ENCODE measurements around the gene ZNF808. TPM values are rescaled to one million over a fixed set of nuclear protein-coding genes. Genes with fewer than 3 reads are reported as not detected.
A peak's percentile ranks its signal among the peaks of the same experiment; 100 is the strongest.
"Not testable (repeated sequence)": the region's sequence is repeated elsewhere in the genome, so short reads cannot be mapped to it uniquely, and the experiment has no call there.

Gene ZNF808
- total RNA-seq, 2 donors from 2014 or later: 17.4 to 17.8 TPM

DNA sequence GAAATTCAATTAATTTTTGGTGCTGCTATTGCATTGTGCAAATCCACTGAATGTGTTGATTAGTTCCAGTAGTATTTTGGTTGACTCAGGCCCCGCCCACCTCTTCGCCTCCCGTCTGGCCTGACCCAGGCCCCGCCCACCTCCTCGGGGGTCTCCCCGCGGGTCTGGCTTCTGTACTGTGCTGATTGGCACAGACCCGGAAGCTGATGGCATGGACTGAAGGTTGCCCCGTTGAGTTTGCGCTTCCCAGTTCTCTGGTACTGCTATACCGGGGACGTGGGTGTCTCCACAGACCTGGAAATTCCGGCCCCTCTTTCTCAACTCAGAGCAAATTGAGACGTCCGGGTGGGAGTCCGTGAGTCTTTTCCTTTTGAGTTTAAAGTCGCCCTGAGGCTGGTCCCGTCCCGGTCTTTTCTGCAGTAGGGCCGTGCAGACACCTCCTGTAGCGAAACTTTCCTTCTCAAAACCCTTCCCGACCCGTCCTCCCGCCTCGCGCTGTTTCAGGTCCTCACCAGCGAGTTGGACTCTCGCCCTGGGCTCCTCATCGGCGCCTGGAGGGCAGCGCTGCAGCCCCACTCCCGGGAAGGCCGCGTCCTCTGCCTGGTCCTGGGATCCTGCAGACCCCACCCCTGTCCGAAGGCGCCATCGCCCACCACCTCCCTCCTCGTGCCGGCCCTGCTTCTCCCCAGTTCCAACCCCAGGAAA is 57.4 kb downstream of the ZNF808 start:
- intact Hi-C loops (cut with DNase I): no loop called here

DNA sequence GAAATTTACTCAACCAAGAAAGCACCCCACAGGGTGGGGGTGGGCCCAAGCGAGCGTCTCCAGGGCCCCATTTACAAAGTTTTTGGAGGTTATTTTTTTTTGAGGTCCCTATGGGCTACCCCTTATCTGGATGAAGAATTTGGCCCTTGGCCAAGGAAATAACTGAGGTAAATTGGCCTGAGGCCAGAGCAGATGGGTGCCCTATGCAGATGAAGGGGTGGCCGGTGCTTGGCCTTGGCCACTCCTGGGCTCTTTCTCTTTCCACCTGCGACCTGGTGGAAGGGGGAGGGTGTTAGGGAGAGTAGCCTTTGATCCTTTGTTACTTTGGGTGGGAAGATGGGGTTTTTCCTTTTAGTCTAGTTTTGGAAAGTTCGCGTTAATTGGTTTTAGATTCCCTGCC is 58.1 kb downstream of the ZNF808 start:
- DNase-seq (ENCODE audit: low spot score): no peak
- intact Hi-C loops (cut with DNase I): no loop called here

More for the DNA sequence above, 57.4 kb downstream of the ZNF808 start:
- no peak for DNase-seq (ENCODE audit: low spot score)

DNA sequence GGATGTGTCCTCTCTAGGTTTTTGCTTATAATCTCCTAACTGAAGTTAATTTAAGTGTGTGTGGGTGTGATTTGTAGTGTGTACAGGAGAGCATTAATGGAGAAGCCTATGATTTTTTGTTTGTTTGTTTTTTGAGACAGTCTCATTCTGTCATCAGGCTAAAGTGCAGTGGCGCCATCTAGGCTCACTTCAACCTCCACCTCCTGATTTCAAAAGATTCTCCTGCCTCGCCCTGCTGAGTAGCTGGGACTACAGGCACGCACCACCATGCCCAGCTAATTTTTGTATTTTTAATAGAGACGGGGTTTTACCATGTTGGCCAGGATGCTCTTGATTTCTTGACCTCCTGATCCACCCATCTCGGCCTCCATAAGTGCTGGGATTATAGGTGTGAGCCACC is 63.3 kb downstream of the ZNF808 start:
- intact Hi-C loops (cut with DNase I): no loop called here
- DNase-seq (ENCODE audit: low spot score): no peak

DNA sequence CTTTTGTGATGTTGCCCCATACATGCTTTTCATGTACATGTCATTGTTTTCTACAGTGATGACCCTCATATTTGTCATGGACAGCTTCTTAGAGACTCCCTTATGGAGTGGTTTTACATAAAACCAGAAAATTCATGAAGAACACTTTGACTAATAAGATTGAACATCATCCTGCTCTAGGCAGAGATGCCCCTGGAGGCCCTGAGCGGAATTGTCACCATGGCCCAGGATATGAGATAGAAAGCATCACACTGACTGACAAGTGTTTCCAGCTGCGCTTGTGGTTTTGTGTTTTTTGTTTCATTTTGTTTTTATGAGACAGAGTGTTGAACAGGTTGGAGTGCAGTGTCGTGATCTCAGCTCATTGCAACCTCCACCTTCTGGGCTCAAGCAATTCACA is 64.8 kb downstream of the ZNF808 start:
- DNase-seq (ENCODE audit: low spot score): no peak
- intact Hi-C loops (cut with DNase I): no loop called here

DNA sequence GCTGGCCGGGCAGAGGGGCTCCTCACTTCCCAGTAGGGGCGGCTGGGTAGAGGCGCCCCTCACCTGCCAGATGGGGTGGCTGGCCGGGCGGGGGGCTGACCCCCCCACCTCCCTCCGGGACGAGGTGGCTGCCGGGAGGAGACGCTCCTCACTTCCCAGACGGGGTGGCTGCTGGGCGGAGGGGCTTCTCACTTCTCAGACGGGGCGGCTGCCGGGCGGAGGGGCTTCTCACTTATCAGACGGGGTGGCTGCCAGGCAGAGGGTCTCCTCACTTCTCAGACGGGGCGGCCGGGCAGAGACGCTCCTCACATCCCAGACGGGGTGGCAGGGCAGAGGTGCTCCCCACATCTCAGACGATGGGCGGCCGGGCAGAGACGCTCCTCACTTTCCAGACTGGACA is 66.0 kb downstream of the ZNF808 start:
- intact Hi-C loops (cut with DNase I); DNase-seq (ENCODE audit: low spot score): not testable (repeated sequence)

DNA sequence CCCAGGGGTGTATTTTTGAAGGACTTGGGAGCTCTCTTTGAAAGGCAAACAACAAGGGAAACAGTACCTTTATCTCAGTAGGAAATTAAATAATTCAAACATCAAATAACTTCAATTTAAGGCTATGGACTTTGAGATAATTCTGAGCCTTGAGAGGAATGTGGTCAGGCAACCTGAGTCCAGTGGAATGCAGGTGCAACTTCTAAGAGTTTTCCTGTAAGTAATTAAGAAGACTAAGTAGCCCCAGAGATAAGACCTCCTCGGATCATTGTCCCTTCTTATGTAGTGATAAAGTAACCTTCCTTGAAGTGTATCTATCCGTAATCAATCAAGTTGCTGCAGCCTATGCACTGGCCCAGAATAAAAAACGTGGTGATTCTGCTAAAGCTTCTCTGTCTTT is 71.8 kb downstream of the ZNF808 start:
- intact Hi-C loops (cut with DNase I): no loop called here
- DNase-seq (ENCODE audit: low spot score): no peak

DNA sequence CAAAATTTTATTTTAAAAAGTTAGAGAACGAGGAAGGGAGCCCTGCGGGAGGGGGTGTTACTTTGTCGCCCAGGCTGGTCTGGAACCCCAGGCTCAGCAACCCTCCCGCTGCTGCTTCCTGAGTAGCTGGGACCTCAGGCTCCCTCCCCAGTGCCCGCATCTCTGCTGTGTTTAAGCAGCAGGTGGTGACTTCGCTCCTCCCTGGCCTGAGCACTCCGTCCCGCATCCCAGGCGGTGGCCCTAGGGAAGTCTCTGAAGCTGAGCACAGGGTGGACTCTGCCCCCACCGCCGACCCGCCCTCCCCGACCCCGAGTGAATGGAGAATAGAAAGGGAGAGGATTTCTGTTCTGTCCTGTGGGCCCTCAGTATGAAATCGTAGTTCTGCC is 73.2 kb downstream of the ZNF808 start:
- no peak for DNase-seq (ENCODE audit: low spot score)
- intact Hi-C loops (cut with DNase I): no loop called here

DNA sequence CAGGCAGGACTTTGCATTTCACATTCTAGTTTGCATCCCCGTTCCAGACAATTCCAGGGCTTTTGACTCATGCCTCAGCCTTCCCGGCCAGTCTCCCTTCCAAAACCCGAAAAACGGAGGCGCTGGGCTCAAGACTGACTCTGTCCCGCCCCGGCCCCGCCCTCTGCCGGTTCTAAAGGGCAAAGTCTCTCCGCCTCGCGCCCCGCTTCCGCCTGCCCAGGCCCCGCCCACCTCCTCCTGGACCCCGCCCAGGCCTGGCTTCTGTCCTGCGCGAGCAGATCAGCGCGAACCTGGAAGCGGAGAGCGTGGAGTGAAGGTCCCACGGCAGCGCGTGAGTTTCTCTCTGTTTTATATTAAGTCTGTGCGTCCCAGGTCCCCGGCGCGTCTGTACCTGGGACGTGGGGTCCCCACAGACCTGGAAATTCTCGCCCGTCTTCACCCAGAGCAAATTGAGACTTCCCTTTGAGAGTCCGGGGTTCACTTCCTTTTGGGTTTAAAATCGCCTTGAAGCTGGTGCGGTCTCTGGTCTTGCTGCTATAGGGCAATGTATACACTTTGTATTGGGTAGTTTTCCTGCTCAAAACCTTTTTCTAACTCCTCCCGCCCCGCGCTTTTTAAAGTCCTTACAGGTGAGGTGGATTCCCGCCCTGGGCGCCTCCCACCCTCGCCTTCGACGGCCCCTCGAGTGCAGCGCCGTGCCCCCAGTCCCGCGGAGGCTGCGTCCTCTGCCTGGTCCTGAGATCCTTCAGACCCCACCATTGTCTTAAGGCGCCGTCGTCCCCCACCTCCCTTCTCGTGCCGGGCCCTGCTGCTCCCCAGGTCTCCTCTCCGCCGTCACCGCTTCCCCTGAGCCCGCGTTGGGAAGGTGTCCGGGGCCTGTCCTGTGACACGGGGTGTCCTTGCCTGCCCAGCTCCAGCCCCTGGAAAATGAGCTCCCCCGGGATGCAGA is 73.8 kb downstream of the ZNF808 start:
- intact Hi-C loops (cut with DNase I): no loop called here
- DNase-seq (ENCODE audit: low spot score): peak; percentile 99

DNA sequence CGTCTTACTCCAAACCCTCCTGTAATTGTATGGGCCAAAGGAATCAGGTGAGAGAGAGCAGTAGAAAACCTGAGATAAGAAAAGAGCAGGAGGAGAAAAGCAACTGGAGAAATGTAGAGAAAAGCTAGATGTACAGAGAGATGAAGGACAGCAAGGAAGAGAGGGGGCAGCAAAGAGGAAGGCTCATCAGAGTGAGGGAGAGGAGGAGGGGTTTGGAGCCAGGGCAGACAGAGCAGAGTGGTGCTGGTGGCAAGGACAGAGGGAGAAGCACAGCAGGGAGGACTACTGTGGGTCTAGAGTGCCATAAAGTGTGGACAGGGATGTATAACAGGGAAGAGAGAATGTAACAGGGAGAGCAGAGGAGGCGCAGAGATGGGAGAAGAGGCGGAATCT is 74.5 kb downstream of the ZNF808 start:
- intact Hi-C loops (cut with DNase I); DNase-seq (ENCODE audit: low spot score): not testable (repeated sequence)

DNA sequence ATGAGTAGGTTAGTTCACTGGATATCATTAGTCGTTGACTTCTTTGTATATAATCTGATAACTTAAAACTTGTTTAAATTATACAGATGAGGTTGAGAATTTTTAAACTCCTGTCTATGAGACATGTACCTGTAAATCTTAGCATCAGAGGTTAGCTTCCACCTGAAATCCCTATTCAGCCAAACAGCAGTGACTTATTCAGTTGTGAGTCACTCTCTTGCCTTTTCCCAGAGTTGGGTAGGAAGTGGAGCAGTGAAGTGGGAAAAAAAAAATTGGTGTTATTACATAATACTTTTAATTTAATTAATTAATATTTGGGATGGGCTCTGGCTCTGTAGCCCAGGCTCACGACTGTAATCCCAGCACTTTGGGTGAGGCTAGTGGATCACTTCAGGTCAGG is 75.5 kb downstream of the ZNF808 start:
- intact Hi-C loops (cut with DNase I): no loop called here
- no peak for DNase-seq (ENCODE audit: low spot score)

DNA sequence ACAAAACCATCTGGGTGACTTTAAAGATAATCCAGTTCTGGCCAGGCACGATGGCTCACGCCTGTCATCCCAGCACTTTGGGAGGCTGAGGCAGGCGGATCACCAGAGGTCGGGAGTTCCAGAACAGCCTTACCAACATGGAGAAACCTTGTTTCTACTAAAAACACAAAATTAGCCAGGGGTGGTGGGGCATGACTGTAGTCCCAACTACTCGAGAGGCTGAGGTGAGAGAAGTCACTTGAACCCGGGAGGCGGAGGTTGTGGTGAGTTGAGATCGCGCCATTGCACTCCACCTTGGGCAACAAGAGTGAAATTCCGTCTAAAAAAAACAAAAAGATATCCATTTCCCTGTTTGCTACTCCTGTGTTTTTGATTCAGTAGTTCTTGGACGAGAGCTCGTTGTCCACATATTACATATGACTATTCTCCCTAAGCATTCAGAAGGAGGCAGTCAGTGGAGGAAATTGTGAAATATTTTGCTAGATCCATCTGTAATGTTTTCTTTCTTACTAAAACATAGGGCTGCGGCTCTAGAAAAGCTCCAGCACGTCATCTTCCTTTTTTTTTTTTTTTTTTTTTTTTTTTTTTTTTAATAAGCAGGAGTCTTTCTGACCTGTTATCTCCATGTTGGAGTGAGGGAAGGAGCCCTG is 76.2 kb downstream of the ZNF808 start:
- DNase-seq (ENCODE audit: low spot score): no peak

More for the DNA sequence above, 76.2 kb downstream of the ZNF808 start:
- intact Hi-C loops (cut with DNase I): no loop called here

Other genes starting within 250 kb of the ZNF808 start
- 10 to 100 TPM; 10.9 to 12.4 TPM for gene ZNF480, start 230.5 kb upstream of the ZNF808 start, total RNA-seq
- gene ZNF610, start 191.4 kb upstream of the ZNF808 start, total RNA-seq: 1 to 10 TPM in 1 of 2 donors, under 1 TPM in 1; 0.76 to 1.1 TPM
- 10 to 100 TPM; 20.3 to 29.1 TPM for gene ZNF880, start 157.7 kb upstream of the ZNF808 start, total RNA-seq
- gene ZNF528, start 129.8 kb upstream of the ZNF808 start, total RNA-seq: 10 to 100 TPM; 15.9 to 24.8 TPM
- under 1 TPM in 1 of 2 donors, not detected in 1; 0.14 TPM for gene ZNF534, start 98.5 kb upstream of the ZNF808 start, total RNA-seq
- gene ZNF578, start 74.1 kb upstream of the ZNF808 start, total RNA-seq: 1 to 10 TPM; 3.1 to 3.7 TPM
- gene ZNF701, start 42.6 kb downstream of the ZNF808 start, total RNA-seq: 10 to 100 TPM; 11.3 to 16.0 TPM
- gene ZNF83, start 110.7 kb downstream of the ZNF808 start, total RNA-seq: 10 to 100 TPM; 40.2 to 44.6 TPM
- gene ZNF611, start 207.4 kb downstream of the ZNF808 start, total RNA-seq: 10 to 100 TPM; 15.0 to 17.1 TPM